Spleen (tissue), 11 donors: ENCODE data around the gene CACNG1. TPM values are rescaled to one million over a fixed set of nuclear protein-coding genes. Genes with fewer than 3 reads are reported as not detected.

Experiments used
- DNase-seq: peaks from one replicate; pipeline ENCODE4 v3.0.0-alpha.2; 2020
- H3K27ac ChIP-seq, 8 donors: fragments of 200-600 bp; sonication (generic) in 7 of 8; 1 replicate in 4 of 8; 2 replicates in 4 of 8; pipeline versions ENCODE4 v1.5.0 to v1.8.0; 2016 to 2021; ENCODE audit warnings: inconsistent platforms in 4 of 8, mild to moderate bottlenecking in 4 of 8, moderate library complexity in 1 of 8
- H3K27me3 ChIP-seq, 7 donors: fragments of 200-600 bp; sonication (generic) in 6 of 7; replicated peaks in 1 of 7; 1 replicate in 4 of 7; 2 replicates in 3 of 7; pipeline versions ENCODE4 v1.5.0 to v1.8.0; 2016 to 2021; ENCODE audit warnings: inconsistent platforms in 3 of 7, mild to moderate bottlenecking in 1 of 7
- H3K36me3 ChIP-seq, 6 donors: fragments of 200-600 bp; sonication (generic) in 5 of 6; 1 replicate in 4 of 6; 2 replicates in 2 of 6; pipeline versions ENCODE4 v1.5.0 to v1.8.0; 2016 to 2021; ENCODE audit warnings: inconsistent platforms in 2 of 6
- H3K4me1 ChIP-seq, 6 donors: fragments of 200-600 bp; sonication (generic) in 5 of 6; 1 replicate in 3 of 6; 2 replicates in 3 of 6; pipeline versions ENCODE4 v1.5.0 to v1.8.0; 2016 to 2021; ENCODE audit warnings: inconsistent platforms in 3 of 6
- H3K4me3 ChIP-seq, 8 donors: fragments of 200-600 bp; sonication (generic) in 7 of 8; 1 replicate in 4 of 8; 2 replicates in 4 of 8; pipeline versions ENCODE4 v1.5.0 to v1.8.0; 2016 to 2021; ENCODE audit warnings: inconsistent platforms in 4 of 8, mild to moderate bottlenecking in 4 of 8, moderate library complexity in 2 of 8
- H3K9me3 ChIP-seq, 8 donors: fragments of 200-600 bp; sonication (generic) in 7 of 8; 1 replicate in 4 of 8; 2 replicates in 4 of 8; pipeline versions ENCODE4 v1.5.0 to v1.8.0; 2016 to 2021; ENCODE audit warnings: inconsistent platforms in 4 of 8
- CTCF ChIP-seq, 11 experiments: fragments of 200-600 bp in 7 of 11; fragments of 450-650 bp in 4 of 11; sonication (generic) in 4 of 11; IDR thresholded peaks in 8 of 11; conservative IDR thresholded peaks in 3 of 11; 1 replicate in 7 of 11; 2 replicates in 4 of 11; pipeline versions ENCODE4 v1.4.0 to v1.8.0; 2016 to 2021; ENCODE audit warnings: antibody characterized with exemption in 11 of 11, inconsistent platforms in 4 of 11, mild to moderate bottlenecking in 1 of 11
- POLR2A ChIP-seq, 3 donors: fragments of 450-650 bp; IDR thresholded peaks; one replicate each; pipeline ENCODE4 v1.5.1; 2017; ENCODE audit warnings: antibody characterized with exemption in 3 of 3, mild to moderate bottlenecking in 1 of 3
- POLR2AphosphoS5 ChIP-seq, 3 donors: sonication (generic); formaldehyde crosslinking; IDR thresholded peaks; one replicate each; pipeline ENCODE4 v1.5.1; 2017; ENCODE audit warnings: antibody characterized with exemption in 3 of 3
- WGBS, 5 donors: extraction: QIAGEN DNeasy Blood & Tissue Kit in 3 of 5; methylation state at CpG; one replicate each; pipeline versions ENCODE4 v1.1.5 to v1.1.7; 2013 to 2018; 5-methylcytosine and 5-hydroxymethylcytosine counted together
- intact Hi-C: fragments of 100-400 bp; cut with DNase I; formaldehyde crosslinking; loops from one replicate; pipeline ENCODE4 v1.15.0; 2023; ENCODE audit warnings: low total_unique reads
- polyA plus RNA-seq, 3 donors: library from polyadenylated mRNA; stranded (reverse); fragments of 200-250 nt; gene quantifications; one replicate each; pipeline ENCODE4 v1.2.1, GENCODE V29; 2013
- total RNA-seq, 7 donors: library from RNA; depleted of rRNA in 3 of 7; stranded (reverse); fragments of >200 nt in 3 of 7; fragmentation: NEBNext Ultra II Directional in 4 of 7; extraction: Animal tissue kit (Norgen Biotek cat#: 25700) in 4 of 7; gene quantifications; one replicate each; pipeline versions ENCODE4 v1.1.0 to v1.2.1, GENCODE V29; 2016 to 2021
- donor health status: healthy with polysubstance abuse.
- donor health status: DM: no; HTN: no; CAD: no; lungs with moderate emphysema.
- donor health status: DM: no; HTN: no; CAD: no.
- donor health status: Bipolar disorder and iron deficiency.
- donor health status: healthy.
- donor health status: DM: no; HTN: no; CAD: no.
- donor health status: DM: yes; HTN: yes; CAD: no.

CACNG1 gene
- total and polyA plus RNA-seq, 10 donors = not detected

- TF ChIP-seq POLR2AphosphoS5 (IDR thresholded peaks at IDR 0.05) = no peak
- no peak for TF ChIP-seq CTCF (IDR thresholded peaks at IDR 0.05 in 8 of 11, conservative IDR thresholded peaks at IDR 0.05 in 3 of 11)
- no peak for TF ChIP-seq POLR2A (IDR thresholded peaks at IDR 0.05)
- 93 to 96% (median 94%) methylated on average over 14 of the region's 14 CpGs for WGBS, 5 donors
- no peak overlapping the region for H3K27ac ChIP-seq
- H3K36me3 ChIP-seq = no peaks in the 10 kb centered on the region
- H3K4me3 ChIP-seq = no peak overlapping the region
- H3K27me3 ChIP-seq = peaks cover 0 to 3% (median 0%) of the 10 kb centered on the region in 7 donors
- H3K4me1 ChIP-seq = no peaks in the 10 kb centered on the region
- intact Hi-C loops = no loop called here
- H3K9me3 ChIP-seq = no peaks in the 10 kb centered on the region
- DNase-seq = no peak
These were observed 12.0 kb upstream of the CACNG1 start for GRCh38 chr17:67032382-67032781.

GRCh38 chr17:67032985-67033384, 11.4 kb upstream of the CACNG1 start:
- no peak for DNase-seq
- intact Hi-C loops = no loop called here
- H3K9me3 ChIP-seq = no peaks in the 10 kb centered on the region
- H3K4me1 ChIP-seq = no peaks in the 10 kb centered on the region
- H3K27ac ChIP-seq = no peak overlapping the region
- H3K27me3 ChIP-seq = peaks cover 0 to 3% (median 0%) of the 10 kb centered on the region in 7 donors
- no peak overlapping the region for H3K4me3 ChIP-seq
- no peak for TF ChIP-seq POLR2AphosphoS5 (IDR thresholded peaks at IDR 0.05)
- TF ChIP-seq CTCF (IDR thresholded peaks at IDR 0.05 in 8 of 11, conservative IDR thresholded peaks at IDR 0.05 in 3 of 11) = no peak
- no peak for TF ChIP-seq POLR2A (IDR thresholded peaks at IDR 0.05)
- H3K36me3 ChIP-seq = no peaks in the 10 kb centered on the region
- 85 to 94% (median 91%) methylated on average over 13 of the region's 13 CpGs for WGBS, 5 donors

GRCh38 chr17:67033613-67034012, 10.7 kb upstream of the CACNG1 start:
- Histone ChIP-seq H3K36me3 (no peaks in the 10 kb centered on the region), H3K4me3 (no peak overlapping the region), H3K27me3 (peaks cover 0 to 3% (median 0%) of the 10 kb centered on the region in 7 donors), H3K4me1 (no peaks in the 10 kb centered on the region), H3K9me3 (no peaks in the 10 kb centered on the region), H3K27ac (no peak overlapping the region)
- WGBS, 5 donors = 85 to 95% (median 91%) methylated on average over 6 to 9 of the region's 9 CpGs
- TF ChIP-seq POLR2A (IDR thresholded peaks at IDR 0.05) (no peak), POLR2AphosphoS5 (IDR thresholded peaks at IDR 0.05) (no peak), CTCF (IDR thresholded peaks at IDR 0.05 in 8 of 11, conservative IDR thresholded peaks at IDR 0.05 in 3 of 11) (no peak)
- DNase-seq = no peak
- intact Hi-C loops = no loop called here

GRCh38 chr17:67035131-67036083, 8.9 kb upstream of the CACNG1 start:
- H3K9me3 ChIP-seq = no peaks in the 10 kb centered on the region
- intact Hi-C loops = no loop called here
- H3K36me3 ChIP-seq = no peaks in the 10 kb centered on the region
- no peak overlapping the region for H3K27ac ChIP-seq
- DNase-seq = no peak
- no peaks in the 10 kb centered on the region for H3K4me1 ChIP-seq
- H3K27me3 ChIP-seq = peaks cover 0 to 3% (median 0%) of the 10 kb centered on the region in 7 donors
- H3K4me3 ChIP-seq = no peak overlapping the region
- 68 to 81% (median 77%) methylated on average over 10 to 11 of the region's 11 CpGs for WGBS, 5 donors
- TF ChIP-seq CTCF (IDR thresholded peaks at IDR 0.05 in 8 of 11, conservative IDR thresholded peaks at IDR 0.05 in 3 of 11) (no peak), POLR2A (IDR thresholded peaks at IDR 0.05) (no peak), POLR2AphosphoS5 (IDR thresholded peaks at IDR 0.05) (no peak)
